Ishikawa (cell line): ENCODE results near the gene SSR4.

Experiments
- CEBPB ChIP-seq: IDR thresholded peaks from 2 replicates; pipeline ENCODE4 v1.6.1; 2012
- EGR1 ChIP-seq: IDR thresholded peaks from 2 replicates; pipeline ENCODE4 v1.6.1; 2012
- EP300 ChIP-seq: IDR thresholded peaks from 2 replicates; pipeline ENCODE4 v1.6.1; 2012; ENCODE audit warnings: borderline replicate concordance
- FOXM1 ChIP-seq: IDR thresholded peaks from 2 replicates; pipeline ENCODE4 v1.6.1; 2012; ENCODE audit warnings: low read depth, borderline replicate concordance
- RAD21 ChIP-seq: IDR thresholded peaks from 2 replicates; pipeline ENCODE4 v1.6.1; 2012; ENCODE audit warnings: low read depth
- TAF1 ChIP-seq: IDR thresholded peaks from 2 replicates; pipeline ENCODE4 v1.6.1; 2012; ENCODE audit warnings: low read depth, mild to moderate bottlenecking
- TCF12 ChIP-seq: IDR thresholded peaks from 2 replicates; pipeline ENCODE4 v1.6.1; 2012; ENCODE audit warnings: low read depth
- YY1 ChIP-seq: IDR thresholded peaks from 2 replicates; pipeline ENCODE4 v1.6.1; 2012; ENCODE audit warnings: low read depth
- TF ChIP-seq, protein P1 (sequence below): IDR thresholded peaks from 2 replicates; pipeline ENCODE4 v1.6.1; 2012

DNA sequence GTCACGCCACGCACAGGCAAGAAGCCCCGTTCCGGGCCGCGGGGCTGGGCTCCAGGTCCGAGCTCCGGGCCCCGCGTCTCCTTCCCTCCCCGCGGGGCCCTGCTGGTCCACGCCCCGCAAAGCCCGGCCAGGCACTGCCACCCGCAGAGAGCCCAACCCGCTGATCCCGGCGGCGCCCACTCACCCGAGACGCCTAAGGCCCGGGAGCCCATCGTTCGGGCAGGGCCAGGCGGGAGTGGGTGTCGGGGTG, 35.0 kb downstream of the SSR4 start:
- no peak for TF ChIP-seq CEBPB
- TF ChIP-seq EGR1: no peak
- TF ChIP-seq FOXM1: no peak
- TF ChIP-seq EP300: no peak
- TF ChIP-seq RAD21: no peak
- TF ChIP-seq TAF1: no peak
- TF ChIP-seq, protein P1, sequence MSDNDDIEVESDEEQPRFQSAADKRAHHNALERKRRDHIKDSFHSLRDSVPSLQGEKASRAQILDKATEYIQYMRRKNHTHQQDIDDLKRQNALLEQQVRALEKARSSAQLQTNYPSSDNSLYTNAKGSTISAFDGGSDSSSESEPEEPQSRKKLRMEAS: no peak
- no peak for TF ChIP-seq YY1
- TF ChIP-seq TCF12: no peak
